NCI-H524 treated with DMSO at 0.1 percent for 48 hours (cell line): Measurements from ENCODE around the gene FOLR2.
"Not testable (repeated sequence)": the region's sequence is repeated elsewhere in the genome, so short reads cannot be mapped to it uniquely, and the experiment has no call there.

ENCODE experiments used
- DNase-seq: peaks from one replicate; lab custom pipeline; 2025; lab: John Stamatoyannopoulos, UW

Gene FOLR2

DNA sequence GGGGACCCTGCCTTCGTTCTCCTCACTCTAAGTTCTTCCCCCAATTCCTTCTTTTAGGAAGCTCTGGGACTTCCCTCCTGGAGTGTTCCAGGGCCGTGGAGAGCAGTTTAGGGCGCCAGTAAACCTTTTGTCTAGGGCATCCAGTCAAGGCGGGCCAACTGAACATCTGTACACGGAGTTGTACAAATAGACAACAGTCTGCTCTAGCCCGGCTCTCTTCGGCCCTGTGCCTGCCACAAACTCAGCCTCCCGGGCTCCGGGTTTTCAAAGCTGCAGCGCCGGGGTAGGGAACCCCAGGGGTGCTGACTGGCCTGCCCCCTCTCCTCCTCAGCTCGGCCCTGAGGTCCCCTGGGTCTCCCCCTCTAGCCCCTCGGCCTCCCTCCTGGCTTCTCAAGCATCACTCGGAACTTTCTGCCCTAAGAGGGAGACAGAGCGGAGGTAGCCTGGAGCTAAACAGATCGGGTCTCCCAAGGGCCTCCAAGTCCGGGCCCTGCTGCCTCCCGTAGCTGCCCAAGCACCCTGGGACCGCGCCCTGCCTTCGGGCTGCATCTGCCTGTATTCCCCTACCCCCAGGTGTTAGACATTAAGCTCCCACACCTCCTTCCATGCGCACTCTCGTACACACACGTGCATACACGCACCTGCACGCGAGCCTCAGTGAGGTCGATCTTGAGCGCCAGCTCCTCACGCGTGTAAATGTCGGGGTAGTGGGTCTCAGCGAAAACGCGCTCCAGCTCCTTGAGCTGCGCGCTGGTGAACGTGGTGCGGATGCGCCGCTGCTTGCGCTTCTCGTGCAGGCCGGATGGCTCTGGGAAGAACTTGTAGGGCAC lies 24.1 kb downstream of the FOLR2 start:
- no peak for DNase-seq

DNA sequence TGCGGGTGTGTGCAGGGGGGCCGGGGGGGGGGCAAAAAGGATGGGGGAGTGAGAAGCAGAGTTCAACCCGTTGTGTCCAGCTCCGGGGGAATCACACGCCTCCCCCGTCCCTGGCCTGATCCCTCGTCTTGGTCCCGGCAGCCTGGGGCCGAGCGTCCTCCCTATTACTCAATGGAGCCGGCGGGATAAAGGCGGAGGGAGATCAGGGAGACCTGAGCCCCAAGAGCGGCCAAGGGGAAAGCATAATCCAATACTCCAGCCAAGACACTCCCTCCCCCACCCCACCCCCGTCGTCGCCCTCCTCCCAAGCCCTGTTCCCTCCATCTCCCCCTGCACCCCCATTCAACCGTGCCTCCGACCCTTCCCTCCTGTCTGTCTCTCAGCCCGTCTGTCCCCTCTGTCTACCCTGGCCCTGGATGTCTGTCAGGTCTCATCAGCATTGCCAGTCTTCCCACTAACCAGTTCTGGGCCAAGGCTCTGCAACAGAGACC lies 24.7 kb downstream of the FOLR2 start:
- no peak for DNase-seq

DNA sequence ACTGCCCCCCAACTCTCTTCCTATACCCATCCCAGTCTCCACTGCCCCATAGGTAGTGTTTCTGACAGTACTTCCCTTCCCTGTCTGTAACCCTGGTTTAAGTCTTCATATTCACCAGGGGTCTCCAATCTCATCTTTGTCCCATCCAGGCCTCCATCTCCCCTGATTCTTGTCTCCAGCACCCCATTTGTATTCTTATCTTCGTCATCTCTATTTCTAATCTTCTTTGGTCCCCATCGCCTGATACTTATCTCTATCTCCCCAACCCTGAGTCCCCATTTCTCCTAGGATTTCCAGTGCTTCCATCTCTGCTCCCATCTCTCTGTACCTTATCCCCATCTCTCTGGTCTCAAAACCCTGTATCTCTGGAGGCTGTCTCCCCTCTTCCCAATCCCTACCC lies 25.5 kb downstream of the FOLR2 start:
- DNase-seq: no peak

DNA sequence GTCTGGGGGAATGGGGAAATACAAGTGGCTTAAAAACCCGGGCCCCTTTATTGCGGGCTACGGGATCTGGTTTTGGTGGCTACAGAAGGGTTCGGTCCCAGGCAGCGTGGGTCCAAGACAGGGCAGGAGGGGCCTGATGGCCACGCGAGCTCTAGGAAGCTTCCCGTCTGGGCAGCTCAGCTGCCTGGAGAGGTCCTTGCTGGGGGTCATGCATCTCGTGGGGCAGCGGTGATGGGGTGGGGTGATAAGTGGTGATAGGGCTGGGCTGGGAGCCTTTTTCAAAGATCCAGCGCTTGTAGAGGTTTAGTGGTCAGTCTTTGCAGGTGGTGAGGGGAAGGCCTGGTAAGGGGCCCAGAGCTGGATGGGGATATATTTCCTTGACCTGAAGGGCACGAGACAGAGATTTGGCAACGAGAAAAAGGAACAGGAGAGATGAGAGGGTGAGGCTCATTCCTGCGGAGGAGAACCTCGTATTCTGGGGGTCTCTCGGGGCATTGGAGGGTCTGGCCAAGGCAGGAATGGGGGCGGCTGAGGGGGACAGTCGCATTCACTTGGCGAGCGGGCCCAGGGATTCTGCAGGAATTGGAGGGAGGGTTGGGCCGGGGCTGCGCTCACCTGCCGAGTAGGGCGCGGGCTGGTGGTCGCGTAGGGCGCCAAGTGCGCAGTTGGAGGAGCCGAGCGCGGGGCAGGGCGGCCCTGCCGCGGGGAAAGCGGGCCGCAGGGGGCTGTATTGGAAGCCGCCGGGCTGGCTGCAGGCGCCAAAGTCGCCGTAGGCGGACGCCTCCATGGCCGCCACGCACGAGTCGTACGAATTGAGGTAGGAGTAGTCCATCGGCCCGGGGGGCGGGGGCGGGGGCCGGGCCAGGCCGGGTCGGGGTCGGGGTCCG lies 26.8 kb downstream of the FOLR2 start:
- no peak for DNase-seq

DNA sequence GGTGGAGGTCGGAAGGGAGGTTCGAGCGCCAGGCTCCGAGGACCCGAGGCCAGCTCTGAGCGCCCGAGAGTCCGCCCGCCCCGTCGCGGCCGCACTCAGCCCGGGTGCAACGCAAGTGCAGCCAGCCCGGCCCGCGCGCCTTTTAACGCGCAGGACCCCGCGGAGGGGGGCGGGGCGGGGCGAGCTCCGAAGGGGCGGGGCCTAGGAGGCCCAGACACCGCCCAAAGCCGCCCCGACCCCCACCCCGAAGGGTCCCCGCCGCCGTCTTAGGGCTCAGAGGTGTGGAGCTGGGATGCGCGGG lies 27.4 kb downstream of the FOLR2 start, which contains the start of gene PHOX2A:
TSS of gene PHOX2A (minus strand) at position 117 of the 301 bp plus-strand sequence. CDS start 172 bp downstream, outside the sequence.
- DNase-seq: no peak

DNA sequence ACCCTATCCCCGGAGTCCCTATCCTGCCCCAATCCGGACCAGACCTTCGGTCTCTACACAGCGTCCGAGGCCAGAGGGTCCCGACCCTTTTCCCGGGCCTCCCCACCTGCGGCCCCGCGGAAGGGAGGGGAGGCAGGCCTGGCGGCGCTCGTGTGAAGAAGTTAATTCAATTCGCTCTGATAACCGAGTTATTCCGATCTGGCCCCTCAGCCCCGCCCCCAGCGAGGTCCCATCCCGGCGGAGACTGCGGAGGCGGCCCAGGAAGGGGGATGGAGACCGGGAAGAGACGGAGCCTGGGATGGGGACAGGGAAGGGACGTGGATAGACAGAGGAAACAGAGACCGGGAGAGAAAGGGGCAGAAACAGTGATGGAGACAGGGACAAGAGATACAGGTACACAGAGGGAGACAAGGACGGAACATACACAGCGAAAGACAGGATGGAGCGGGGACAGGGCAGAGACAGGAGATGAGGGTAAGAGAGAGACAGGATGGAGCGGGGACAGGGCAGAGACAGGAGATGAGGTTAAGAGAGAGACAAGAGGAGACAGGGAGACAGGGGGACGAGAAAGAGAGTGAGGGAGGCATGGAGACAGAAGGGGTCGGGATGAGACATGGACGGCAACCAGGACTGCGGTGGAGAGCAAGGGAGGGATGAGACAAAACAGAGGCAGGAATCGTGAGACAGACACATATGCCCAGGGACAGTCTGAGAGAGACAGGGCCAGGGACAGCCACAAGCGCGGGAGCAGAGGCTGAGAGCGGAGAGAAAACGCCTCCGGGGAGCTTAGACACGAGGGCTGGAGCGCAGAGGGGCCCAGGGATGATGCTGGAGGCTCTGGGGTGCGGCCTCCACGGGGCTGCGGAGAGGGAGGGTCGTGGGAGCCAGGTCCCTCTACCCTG lies 28.0 kb downstream of the FOLR2 start:
- no peak for DNase-seq

DNA sequence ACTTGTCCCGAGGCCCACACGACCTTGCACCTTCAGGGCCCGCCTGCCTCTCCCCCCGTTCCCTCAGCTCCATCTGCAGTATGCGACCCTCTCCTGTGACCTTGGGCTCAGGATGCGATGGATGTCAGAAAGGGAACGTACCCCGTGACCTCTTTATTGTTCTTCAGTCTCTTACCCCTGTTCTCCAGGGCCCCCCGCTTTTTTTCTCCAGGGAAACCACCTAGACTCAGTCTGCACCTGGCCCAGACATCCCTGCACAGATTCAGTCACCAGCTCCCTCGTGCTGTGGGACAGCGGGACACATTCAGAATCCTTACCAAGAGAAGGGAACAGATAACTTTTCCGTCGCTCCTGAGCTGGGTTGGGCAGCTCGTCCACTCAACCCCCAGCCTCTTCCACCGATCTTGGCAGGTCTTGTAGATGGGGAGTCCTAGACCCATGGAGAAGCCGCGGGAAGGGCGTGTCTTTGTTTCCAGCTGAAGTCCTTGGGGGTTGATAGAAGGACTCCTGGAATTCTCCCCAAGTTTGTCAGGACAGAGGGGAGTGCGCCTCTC lies 28.7 kb downstream of the FOLR2 start:
- no peak for DNase-seq

DNA sequence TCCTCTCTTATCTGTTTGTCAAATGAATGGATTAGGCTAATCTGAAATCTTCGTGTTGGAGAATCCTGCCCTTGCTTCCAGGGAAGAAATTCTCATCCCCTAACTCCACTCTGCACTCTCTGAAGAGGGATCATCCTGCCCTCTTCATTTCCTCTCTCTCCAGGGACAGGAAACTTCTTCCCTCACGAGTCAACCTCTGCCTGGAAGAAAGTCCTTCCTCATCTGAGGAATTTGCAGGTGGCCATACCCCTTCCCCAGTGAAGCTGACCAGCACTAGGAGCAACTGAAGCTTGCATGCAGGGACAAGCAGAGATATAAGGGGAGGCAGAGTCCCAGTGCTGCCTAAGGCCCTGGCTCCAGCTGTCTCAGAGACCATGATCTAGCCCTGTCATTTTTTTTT lies 31.0 kb downstream of the FOLR2 start:
- DNase-seq: no peak

DNA sequence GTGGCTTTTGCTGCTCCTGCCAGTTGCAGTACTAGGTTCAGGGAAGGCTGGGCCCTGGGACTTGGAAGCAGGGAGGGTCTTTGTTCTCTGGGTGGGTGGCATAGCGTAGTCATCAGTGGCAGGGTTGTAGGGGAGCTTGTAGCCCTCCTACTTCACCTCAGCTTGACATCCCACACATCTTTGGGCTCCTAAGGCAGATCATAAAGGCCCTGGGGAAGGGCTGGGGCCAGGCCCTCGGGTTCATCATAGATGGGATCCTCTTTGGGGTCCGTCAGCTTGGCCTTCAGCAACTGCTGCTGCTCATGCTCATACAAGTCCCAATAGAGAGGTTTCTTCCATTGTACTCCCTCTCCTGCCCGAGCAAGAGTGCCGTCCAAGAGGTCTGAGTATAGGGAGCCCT lies 33.4 kb downstream of the FOLR2 start:
- DNase-seq: no peak

DNA sequence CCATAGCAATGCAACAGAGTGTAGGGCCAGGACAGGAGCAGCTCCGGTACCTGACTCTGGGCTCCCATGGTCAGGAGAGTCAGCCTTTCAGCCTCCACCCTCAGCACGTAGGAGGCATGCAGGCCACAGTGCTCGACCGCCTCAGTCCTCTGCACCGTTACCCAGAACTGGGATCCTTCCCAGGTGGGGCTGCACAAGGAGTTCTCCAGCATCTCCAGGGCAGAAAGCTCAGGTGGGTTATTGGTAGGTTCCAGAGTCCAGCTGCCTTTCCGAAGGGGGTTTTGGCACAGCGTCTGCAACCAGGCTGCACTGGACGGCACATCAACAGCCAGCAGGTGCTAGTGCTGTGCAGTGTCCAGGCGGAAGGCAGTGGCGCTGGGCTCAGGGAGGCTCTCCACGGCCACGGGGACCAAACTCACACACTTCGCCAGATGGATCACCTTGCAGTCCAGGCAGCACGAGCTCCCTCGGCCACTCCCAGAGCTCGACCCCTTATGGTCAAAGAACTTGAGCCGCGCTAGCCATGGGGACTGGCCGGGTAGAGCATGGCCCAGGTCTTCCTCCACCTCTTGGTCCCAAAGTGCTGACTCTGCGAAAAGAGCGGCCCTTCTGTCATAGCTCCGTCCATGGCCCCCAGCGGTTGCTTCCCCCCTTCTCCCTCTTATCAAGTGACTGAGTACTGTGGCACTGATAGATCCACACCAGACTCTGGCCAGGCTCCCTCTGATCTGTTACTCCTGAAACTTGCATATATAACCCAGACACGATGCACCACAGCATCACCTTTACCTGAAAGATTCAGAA lies 34.3 kb downstream of the FOLR2 start:
- no peak for DNase-seq

DNA sequence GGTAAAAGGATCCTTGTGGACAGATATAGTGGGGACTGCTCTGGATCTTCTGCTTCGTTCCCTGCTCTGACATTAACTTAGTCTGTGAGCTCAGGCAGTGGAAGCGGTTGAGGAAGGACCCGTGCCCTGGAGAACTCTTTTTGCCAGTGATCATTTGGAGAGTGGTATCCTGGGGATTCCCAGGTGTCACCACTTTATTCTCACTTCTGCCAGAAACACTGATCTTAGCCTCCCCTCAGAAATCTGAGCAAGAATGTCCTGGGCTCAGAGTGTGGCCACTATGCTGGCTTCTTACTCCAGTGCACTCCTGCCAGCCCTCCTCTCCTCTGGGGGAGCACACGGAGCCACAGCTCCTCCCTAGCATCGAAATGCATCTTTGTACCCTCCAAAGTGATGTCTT lies 35.0 kb downstream of the FOLR2 start:
- DNase-seq: no peak

DNA sequence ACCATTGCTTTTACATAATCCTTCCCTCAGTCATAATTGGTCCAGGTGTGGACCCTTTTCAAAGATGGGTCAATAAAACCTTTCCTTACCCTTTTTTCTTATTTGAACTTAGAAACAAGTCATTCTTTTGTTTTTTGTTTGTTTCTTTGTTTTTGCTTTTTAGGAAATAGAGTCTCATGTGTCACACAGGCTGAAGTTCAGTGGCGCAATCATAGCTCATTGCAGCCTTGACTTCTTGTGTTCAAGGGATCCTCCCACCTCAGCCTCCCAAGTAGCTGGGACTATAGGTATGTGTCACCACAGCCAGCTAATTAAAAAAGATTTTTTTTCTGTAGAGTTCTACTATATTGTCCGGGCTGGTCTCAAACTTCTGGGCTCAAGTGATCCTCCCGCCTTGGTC lies 36.8 kb downstream of the FOLR2 start:
- no peak for DNase-seq

DNA sequence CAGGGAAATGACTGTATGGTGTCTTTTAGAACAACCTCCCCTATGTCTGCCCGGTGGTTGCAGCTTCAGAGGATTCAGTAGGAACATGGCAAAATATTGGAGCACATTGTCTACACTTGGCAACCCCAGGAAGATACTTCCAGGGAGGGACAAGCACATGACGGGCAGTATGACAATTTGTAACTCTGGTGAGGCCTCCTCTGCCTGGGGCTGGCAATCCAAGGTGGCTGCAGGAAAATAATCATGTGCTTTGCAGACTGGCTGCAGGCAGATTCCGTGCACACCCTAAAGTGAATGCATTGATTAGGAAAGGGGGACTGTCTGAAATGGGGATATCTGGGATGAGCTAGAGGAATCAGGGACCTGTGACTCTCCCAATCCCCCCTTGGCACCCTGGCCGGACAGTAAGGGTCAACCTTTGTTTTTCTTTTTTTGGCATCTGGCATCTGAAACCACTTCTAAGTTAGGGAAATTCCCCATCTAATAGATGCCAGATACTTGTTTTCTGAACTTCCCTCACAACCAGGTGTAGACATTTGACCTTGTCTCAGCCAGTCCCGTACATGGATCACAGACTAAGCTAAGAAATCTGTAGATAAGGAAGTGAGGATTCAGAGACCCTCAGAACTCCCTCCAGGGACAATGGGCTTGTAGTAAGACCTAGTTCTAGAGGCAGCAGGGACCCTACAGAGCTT lies 37.9 kb downstream of the FOLR2 start:
- no peak for DNase-seq

DNA sequence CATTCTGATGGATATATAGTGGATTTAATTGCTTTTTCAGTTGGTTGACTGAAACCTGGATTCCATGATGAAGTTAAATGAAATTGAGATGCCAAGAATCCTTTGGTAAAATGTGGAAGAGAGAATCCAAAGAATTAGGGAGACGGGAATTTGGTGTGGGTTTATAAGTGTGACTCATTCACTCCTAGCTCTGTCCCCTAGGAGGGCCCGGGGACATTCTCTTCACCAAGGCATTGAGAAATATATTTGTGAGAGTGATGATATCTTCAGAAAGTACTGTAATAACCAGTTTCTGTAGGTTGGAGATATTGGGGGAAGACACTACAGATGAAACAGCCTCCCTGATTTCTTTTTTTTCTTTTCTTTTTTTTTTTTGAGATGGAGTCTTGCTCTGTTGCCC lies 41.0 kb downstream of the FOLR2 start:
- no peak for DNase-seq

DNA sequence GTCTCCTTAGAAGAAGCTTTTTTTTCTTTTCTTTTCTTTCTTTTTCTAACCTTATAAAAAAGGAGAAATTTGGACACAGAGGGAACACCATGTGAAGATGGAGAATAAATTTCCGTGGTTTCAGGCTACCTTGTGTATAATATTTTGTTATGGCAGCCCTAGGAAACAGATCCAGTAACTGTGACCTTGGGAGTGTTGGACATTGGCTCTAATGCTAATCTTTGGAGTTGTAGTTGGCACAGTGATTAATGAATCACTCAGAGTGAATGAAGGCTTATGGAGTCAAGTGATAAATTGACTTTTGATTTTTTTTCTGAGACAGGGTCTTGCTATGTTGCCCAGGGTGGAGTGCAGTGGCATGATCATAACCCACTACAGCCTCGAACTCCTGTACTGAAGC lies 42.9 kb downstream of the FOLR2 start:
- DNase-seq: no peak

DNA sequence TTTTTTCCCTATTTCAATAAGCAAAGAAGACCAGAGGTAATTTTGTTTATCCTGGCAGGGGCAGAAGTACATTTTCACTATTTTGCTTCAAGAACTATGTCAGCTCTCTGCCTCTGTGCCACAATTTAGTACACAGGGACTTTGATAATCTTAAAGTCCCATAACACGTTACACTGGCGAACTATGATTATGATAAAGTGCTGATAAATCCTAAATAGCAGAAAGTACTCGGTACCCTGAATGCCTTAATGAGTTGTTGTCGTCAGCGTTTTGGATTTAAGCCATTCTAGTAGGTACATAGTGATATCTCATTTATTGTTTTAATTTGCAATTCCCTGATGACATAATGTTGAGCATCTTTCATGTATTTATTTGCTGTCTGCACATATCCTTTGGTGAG lies 44.0 kb downstream of the FOLR2 start:
- DNase-seq: no peak

DNA sequence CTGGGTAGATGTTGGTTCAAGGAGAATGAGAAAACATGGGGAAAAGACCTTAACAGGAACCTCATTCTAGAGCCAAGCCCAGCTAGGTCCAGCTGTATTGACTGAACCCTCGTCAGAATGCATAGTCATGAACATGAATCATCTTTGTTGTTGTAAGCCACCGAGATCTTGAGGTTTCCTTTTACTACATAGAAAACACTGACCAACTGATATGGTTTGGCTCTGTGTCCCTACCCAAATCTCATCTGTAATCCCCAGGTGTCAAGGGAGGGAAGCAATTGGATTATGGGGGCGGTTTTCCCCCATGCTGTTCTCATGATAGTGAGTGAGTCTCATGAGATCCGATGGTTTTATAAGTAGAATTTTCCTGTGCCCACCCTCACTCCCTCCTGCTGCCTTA lies 46.8 kb downstream of the FOLR2 start:
- DNase-seq: no peak

DNA sequence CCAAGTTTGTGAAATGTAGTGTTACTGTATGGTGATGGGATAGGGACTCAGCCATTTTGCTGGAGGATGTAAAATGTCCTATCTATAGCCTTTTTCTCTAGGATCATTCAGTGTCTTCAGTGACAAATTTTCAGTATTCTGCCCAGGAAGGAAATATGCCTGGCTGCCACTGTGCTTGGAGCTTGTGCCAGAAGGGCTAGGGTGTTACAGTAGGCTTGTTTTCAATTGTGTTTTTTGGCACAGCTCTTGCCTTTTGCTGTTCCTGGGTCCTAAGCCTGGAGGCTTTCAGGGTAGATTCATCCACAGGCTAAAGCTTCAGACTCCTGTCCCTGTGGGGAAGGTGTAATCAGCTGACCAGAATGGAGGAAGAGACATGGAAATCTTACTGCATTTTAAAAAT lies 49.4 kb downstream of the FOLR2 start:
- DNase-seq: no peak

DNA sequence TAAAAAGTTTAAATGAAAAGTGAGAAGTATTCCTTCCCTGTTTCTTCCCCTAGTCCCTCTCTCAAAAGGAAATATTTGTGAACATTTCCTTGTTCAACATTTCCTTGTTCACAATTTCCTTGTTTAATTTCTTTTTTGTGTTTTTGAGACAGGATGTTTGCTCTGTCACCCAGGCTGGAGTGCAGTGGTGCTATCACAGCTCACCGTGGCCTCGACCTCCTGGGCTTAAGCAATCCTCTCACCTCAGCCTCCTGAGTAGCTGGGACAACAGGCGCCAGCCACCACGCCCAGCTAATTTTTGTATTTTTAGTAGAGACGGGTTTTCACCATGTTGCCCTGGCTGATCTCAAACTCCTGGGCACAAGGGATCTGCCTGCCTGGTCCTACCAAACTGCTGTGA lies 50.4 kb downstream of the FOLR2 start:
- not testable (repeated sequence) for DNase-seq

DNA sequence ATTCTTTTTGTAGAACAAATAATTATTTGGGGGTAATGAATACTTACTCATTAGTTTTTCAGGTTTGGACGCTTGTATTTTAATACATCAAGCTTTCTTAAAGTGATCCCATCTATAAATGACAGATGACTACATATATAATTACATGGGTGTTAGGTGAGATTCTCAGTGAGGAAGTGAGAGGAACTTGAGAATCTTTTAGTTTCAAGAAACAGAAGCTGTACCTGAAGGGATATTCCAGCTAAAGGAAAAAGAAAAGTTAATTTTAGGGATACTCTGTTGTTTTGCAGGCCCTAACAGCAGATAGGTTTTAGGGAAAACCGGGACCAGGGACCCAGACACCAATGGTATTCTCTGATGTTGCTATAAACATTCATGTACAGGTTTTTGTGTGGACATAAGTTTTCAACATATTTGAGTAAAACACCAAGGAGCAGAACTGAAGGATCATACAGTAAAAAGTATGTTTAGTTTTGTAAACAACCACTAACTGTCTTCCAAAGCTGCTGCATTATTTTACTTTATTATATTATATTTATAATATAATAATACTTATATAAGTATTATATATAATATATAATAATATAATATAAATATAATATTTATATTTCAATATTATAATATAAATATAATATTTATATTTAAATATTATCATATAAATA lies 51.5 kb downstream of the FOLR2 start:
- no peak for DNase-seq
